Spleen (tissue), 7 donors: ENCODE data around the gene BMPER.

Experiments
- POLR2A ChIP-seq, 3 donors: fragments of 450-650 bp; IDR thresholded peaks; one replicate each; pipeline ENCODE4 v1.5.1; 2017; ENCODE audit warnings: antibody characterized with exemption in 3 of 3, mild to moderate bottlenecking in 1 of 3
- TF ChIP-seq, protein P1 (sequence below), 11 experiments: fragments of 200-600 bp in 7 of 11; fragments of 450-650 bp in 4 of 11; sonication (generic) in 4 of 11; IDR thresholded peaks in 8 of 11; conservative IDR thresholded peaks in 3 of 11; 1 replicate in 7 of 11; 2 replicates in 4 of 11; pipeline versions ENCODE4 v1.4.0 to v1.8.0; 2016 to 2021; ENCODE audit warnings: antibody characterized with exemption in 11 of 11, inconsistent platforms in 4 of 11, mild to moderate bottlenecking in 1 of 11
- donor health status: DM: no; HTN: no; CAD: no; lungs with moderate emphysema.
- donor health status: DM: no; HTN: no; CAD: no.
- donor health status: DM: no; HTN: no; CAD: no.

DNA sequence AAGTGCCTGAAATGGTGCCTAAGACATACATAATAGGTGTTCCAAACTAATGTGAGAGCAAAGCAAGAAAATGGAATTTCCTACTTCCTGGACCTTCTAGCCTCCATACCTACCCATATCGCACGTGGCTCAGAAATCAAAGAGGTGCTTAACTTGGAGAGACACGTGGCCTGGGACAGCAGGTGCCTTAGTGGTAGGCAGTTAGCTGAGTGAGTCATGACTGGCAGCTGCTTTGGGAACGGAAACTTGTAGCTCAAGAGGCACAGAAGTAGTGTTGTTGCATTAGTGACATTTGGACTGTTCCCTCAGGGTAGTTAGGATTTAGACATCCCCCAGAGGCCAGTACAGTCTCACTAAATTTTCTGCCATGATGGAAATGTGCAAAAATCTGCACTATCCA lies 12.0 kb upstream of the BMPER start:
- TF ChIP-seq, protein P1, sequence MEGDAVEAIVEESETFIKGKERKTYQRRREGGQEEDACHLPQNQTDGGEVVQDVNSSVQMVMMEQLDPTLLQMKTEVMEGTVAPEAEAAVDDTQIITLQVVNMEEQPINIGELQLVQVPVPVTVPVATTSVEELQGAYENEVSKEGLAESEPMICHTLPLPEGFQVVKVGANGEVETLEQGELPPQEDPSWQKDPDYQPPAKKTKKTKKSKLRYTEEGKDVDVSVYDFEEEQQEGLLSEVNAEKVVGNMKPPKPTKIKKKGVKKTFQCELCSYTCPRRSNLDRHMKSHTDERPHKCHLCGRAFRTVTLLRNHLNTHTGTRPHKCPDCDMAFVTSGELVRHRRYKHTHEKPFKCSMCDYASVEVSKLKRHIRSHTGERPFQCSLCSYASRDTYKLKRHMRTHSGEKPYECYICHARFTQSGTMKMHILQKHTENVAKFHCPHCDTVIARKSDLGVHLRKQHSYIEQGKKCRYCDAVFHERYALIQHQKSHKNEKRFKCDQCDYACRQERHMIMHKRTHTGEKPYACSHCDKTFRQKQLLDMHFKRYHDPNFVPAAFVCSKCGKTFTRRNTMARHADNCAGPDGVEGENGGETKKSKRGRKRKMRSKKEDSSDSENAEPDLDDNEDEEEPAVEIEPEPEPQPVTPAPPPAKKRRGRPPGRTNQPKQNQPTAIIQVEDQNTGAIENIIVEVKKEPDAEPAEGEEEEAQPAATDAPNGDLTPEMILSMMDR (IDR thresholded peaks at IDR 0.05 in 8 of 11, conservative IDR thresholded peaks at IDR 0.05 in 3 of 11), result no peak
- no peak for TF ChIP-seq POLR2A (IDR thresholded peaks at IDR 0.05)
